OCI-LY1 (cell line): ENCODE measurements around the gene RPL26.

ENCODE experiments used
- CTCF ChIP-seq: fragments of 200-600 bp; sonication (generic), shearing (Covaris generic); IDR thresholded peaks from 2 replicates; pipeline ENCODE4 v1.5.1; 2017; ENCODE audit warnings: mild to moderate bottlenecking, antibody characterized with exemption, low read length, moderate library complexity, mixed read lengths
- EZH2 ChIP-seq: fragments of 200-600 bp; sonication (generic), shearing (Covaris generic); IDR thresholded peaks from 2 replicates; pipeline ENCODE4 v1.8.0; 2017; ENCODE audit warnings: borderline replicate concordance, mixed run types, mild to moderate bottlenecking, antibody characterized with exemption, low read length, moderate library complexity, mixed read lengths

DNA sequence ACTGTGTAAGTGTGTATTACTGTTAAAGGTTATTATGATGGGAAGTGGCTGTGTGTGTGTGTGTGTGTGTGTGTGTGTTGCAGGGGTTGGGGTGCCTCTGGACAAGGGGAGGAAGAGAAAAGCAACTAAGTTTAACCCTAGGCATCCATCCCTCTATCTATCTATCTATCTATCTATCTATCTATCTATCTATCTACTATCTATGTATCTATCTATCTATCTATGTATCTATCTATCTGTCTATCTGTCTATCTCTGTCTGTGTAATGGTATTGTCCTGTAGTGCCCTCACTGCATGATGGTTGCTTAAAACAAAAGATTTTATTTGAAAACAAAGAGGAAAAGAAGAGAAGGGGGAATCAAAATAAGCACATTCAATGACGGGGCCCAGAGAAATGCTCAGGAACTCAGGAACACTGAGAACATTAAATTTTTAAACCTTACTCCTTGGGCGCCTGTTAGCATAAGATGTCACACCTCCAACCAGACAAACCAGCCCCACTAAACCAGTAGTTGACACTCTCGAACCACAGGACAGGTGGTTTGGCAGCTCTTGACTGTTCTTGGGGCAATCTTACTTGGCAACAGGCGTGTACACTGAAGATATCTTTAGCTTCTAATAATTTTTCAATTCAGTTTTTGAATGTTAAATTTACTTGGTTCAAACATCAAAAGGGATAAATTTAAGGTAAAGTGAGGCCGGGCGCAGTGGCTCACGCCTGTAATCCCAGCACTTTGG is 5.1 kb upstream of the RPL26 start:
- TF ChIP-seq EZH2 (no peak), CTCF (no peak)
